ENCODE measurements around the gene DPP7.

Gene DPP7

DNA sequence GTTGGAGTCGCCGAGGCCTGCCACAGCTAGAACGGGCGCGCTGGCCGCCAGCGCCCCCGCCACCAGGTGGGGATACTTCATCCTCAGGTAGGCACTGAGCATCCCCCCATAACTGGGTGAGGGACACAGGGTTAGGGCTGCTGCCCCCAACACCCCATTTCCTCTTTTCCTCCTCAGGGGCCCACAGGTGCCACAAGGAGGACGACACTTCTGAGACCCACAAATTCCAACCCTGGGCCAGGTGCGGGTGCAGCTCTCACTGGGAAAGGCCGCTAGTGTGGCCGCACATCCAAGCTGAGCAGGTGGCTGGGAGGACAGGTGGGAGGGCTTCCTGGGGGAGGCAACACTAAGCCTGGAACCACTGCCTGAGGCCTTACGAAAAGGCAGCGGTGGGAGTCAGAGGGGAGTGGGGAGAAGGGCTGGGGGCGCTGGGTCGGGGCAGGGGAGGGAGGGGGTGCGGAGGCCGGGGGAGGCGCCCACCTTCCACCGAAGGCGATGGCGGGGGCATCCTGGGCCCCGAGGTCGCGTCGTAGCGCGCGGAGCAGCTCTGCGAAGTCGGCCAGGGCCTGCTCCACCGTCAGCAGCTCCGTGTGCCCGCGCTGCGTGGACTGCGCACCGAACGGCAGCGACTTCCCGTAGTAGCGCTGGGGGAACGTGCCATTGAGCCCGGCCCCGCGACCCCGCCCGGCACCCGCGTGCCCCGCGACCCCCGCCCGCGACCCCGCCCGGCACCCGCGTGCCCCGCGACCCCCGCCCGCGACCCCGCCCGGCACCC, 961 bp downstream of the DPP7 start:
- DNase-seq (ENCODE audit: insufficient read length, low spot score), result no peak

DNA sequence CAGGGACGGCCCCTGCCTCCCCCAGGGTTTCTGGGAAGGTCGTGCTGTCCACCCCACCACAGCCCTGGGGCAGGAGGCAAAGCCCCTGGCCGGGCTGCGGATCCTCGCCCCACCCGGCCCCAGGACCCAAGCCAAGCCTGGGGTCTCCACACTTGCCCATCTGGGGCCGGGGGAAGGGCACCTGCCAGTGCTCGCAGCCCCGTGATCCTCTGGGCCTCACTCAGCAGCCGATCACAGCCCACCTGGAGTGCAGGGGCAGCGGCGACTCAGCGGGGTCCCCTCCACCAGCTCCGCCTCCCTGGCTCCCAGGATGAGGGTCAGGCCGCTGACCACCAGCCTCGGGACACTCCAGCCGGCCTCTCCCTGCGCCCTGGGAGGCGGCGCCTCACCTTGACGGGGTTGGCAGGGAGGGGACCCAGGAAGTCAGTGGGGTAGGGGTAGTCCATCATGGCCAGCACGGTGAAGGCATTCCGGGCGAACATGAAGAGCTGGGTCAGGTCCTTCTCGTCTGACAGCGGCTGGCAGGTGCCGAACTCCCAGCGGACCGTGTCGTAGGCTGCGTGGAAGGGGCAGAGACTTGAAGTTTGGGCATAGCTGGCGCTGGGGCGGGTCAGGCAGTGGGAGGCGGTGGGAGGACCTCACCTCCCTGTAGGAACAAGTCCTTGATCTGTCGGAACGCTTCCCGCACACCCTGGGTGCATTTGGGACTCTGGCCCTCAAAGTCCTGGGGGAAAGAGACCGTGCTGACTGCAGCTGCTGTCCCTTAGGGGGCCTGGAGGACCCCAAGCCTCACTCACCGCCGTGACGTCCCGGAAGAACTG, 1.8 kb downstream of the DPP7 start:
- DNase-seq (ENCODE audit: insufficient read length, low spot score), result no peak
- no peak for FAIRE-seq

More for the DNA sequence above, 961 bp downstream of the DPP7 start:
- FAIRE-seq, result no peak

DNA sequence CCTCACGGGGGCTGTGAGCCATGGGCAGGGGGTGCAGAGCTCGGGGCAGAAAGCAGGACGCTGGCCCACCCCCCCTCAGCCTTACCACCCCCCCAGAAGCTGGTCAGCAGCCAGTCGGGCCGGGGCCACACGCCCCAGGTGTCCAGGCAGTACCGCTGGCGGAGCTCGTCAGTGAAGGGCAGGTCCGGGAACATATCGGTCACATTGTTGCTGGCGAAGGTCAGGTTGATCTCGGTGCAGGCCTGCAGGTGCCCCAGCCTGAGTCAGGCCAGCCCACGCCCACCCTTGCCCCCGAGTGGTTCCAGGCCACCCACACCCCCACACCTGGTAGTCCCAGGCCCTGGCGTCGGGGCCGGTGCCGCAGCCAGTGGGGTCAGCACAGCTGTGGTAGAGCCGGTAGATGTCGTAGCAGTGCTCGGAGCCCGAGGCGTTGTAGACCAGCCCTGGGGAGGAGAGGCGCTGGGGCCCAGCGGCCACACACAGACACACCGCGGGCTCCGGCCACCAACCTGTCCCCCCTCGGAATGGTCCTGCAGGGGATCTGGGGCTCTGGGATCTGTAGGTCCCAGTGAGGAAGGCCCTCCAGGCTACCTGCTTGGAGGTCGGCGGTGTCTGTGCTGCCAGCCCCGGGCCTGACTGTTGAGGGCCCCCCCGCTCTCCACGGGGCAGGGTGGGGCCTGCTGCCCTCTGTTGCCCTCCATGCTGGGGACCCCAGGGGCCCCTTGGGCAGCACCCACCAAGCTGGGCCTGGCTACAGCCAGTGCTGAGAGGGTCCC, 2.6 kb downstream of the DPP7 start:
- DNase-seq (ENCODE audit: insufficient read length, low spot score), result no peak
- FAIRE-seq, result no peak

DNA sequence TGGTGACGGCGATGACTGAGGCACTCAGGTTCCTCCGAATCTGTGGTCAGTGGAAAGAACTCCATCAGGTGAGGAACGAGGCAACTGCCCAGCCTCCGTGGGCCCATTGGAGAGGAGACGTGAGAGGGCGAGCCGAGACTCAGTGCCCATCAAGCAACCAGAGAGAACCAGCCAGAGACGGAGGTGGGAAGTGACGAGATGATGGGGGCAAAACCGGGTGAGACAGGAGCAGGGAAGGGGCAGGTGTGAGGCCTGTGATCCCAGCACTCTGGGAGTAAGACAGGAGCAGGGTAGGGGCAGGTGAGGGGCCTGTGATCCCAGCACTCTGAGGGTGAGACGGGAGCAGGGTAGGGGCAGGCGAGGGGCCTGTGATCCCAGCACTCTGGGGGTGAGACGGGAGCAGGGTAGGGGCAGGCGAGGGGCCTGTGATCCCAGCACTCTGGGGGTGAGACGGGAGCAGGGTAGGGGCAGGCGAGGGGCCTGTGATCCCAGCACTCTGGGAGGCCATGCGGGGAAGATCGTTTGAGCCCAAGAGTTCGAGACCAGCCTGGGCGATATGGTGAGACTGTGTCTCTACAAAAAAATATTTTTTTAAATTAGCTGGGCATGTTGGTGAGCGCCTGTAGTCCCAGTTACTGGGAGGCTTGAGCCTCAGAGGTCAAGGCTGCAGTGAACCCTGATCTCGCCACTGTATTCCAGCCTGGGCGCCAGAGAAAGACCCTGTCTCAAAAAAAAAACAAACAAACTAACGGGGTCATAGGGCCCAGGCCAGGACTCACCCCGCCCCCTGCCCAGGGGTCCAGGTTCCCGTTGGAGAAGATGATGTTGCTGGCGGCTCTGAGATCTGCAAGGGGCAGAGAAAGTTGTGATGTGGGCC, 3.4 kb downstream of the DPP7 start:
- FAIRE-seq, result no peak

DNA sequence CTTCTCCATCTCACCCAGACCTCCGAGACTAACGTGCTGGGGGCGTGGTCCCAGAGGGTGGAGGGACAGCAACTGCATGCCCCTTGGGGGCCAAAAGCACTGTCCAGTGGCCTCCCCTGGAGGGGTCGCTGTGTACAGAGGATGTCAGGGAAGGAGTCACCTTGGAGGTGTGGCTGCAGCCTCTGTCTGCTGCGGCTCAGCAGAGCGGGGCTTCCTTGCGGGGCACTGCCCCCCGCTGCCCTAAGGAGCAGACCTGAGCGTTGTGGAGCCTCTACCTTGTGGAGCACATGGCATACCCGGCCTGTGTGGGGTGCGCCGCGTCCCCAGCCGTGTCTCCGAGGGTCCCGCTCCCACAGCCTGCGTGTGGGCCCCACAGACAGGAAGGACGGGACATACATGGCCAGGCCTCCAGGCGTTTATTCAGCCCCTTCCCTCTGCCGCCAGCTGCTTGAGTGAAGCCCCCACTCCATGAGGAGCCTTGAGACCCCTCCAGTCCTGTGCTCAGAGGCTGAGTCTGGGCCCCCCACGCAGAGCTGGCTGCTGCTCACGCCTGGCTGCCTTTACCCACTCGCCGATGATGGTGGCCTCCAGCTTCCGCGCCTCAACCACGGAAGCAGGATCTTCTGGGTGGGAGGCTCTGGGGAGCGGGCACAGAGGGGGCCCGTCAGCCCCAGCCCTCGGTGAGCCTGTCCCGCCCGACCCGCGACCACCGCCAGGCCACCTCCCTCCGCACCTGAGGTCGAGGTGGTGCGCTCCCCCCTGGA, 4.2 kb downstream of the DPP7 start:
- DNase-seq (ENCODE audit: insufficient read length, low spot score) (no peak), FAIRE-seq (no peak)

More for the DNA sequence above, 3.4 kb downstream of the DPP7 start:
- DNase-seq (ENCODE audit: insufficient read length, low spot score), result no peak

DNA sequence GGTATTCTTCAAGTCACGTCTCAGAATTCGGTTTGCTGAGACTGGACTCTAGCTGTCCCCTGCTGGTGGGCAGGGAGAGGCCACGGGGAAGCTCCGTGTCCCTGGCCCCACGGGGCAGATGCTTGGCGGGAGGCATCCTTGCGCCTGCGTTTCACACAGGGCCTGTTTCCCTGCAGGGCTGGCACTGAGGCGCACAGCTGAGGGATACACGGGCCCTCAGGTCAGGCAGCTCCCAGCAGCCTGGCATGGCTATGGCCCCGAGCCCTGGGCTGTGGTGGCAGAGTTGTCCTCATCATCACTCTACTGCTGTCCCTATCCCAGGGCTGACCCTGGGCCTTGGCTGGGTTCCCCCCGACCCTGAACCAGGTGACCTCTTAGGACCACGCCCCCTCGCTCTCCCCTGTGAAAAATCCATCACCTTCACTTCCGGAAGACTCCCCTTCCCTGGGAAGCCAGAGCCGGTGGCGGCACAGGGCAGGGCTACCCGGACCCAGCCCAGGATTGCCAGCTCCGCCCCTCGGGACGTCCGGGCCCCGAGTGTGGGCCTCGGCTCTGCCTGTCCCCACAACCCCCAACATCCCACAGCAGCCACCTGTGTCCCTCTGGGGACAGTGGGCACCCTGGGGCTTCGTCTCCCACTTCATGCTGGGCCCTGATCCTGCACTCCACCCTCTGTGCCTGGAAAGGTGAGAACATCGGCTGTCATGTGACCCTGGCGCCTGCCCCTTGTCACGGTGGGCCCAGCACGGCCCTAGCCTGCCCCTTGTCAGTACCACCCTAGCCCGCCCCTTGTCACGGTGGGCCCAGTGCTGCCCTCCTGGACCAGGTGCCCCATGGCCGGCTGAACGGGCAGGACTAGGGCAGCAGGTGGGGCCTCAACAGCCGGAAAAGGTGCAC, 5.0 kb downstream of the DPP7 start:
- DNase-seq (ENCODE audit: insufficient read length, low spot score), result no peak
- no peak for FAIRE-seq

DNA sequence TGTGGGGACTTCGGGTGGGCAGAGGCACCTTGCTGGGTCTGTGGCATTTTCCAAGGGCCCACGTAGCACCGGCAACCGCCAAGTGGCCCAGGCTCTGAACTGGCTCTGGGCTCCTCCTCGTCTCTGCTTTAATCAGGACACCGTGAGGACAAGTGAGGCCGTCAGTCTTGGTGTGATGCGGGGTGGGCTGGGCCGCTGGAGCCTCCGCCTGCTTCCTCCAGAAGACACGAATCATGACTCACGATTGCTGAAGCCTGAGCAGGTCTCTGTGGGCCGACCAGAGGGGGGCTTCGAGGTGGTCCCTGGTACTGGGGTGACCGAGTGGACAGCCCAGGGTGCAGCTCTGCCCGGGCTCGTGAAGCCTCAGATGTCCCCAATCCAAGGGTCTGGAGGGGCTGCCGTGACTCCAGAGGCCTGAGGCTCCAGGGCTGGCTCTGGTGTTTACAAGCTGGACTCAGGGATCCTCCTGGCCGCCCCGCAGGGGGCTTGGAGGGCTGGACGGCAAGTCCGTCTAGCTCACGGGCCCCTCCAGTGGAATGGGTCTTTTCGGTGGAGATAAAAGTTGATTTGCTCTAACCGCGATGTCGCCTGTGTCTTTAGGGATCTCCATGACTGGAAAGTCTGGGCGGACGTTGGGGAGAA, 5.8 kb downstream of the DPP7 start:
- FAIRE-seq (no peak), DNase-seq (ENCODE audit: insufficient read length, low spot score) (no peak)

DNA sequence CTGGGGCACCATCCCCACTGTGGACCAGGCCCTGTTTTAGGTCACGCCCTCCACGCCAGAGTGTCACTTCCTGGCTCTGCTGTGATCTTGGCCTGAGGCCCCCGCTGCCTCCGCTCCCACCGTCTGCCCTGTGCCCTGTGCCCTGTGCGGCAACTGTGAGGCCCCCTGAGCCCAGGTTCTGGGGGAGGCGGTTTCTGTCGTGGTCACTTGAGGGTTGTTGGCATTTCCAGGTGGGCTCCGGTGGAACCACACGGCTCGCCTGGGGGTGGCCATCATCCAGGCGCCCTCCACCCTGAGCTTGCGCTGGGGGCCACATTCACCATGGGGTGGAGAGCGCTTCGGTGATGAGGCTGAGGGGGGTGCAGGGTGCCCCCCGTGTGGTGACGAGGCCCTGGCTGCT, 6.6 kb downstream of the DPP7 start:
- FAIRE-seq, result no peak
- DNase-seq (ENCODE audit: insufficient read length, low spot score), result no peak

DNA sequence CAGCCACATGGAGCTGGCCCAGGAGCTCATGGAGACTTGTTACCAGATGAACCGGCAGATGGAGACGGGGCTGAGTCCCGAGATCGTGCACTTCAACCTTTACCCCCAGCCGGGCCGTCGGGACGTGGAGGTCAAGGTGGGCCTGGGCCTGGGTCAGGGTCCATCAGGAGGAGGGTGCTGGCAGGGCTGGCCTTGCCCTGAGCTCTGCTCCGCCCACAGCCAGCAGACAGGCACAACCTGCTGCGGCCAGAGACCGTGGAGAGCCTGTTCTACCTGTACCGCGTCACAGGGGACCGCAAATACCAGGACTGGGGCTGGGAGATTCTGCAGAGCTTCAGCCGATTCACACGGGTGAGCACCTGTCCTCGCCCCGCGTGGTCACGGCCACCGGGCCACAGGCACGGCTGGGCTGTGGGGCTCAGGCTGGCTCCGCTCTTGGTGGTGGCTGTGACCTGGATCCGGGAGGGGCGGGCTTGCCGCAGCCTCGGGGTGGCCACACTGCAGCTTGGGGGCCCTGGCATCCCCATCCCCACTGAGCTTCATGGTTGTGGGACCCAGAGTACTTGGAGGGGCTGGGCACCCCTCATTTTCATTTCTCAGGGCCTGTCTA, 7.1 kb downstream of the DPP7 start:
- DNase-seq (ENCODE audit: insufficient read length, low spot score) (no peak), FAIRE-seq (no peak)

DNA sequence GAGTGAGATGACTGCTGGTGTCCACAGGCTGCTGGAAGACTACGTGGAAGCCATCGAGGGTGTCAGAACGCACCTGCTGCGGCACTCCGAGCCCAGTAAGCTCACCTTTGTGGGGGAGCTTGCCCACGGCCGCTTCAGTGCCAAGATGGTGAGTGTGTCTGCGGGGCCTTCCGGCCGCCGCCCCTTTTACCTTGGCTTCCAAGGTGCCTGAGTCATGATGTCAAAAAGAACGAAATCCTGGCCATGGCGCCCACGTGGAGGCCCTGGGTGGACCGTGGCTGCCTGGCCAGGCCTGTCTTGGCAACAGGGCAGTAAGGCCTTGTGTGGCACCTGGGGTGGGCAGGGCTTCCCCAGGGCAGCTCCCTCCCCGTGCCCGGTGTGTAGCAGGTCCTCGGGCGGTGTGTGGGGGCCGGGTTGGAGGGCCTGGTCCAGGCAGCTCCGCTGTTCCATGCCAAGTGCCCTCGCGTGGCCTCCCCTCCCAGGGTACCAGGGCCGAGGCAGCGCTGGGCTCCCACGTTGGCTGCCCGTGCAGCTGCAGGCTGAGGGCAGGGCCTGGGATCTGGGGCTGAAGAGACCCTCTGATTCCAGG, 7.8 kb downstream of the DPP7 start:
- no peak for FAIRE-seq
- no peak for DNase-seq (ENCODE audit: insufficient read length, low spot score)

DNA sequence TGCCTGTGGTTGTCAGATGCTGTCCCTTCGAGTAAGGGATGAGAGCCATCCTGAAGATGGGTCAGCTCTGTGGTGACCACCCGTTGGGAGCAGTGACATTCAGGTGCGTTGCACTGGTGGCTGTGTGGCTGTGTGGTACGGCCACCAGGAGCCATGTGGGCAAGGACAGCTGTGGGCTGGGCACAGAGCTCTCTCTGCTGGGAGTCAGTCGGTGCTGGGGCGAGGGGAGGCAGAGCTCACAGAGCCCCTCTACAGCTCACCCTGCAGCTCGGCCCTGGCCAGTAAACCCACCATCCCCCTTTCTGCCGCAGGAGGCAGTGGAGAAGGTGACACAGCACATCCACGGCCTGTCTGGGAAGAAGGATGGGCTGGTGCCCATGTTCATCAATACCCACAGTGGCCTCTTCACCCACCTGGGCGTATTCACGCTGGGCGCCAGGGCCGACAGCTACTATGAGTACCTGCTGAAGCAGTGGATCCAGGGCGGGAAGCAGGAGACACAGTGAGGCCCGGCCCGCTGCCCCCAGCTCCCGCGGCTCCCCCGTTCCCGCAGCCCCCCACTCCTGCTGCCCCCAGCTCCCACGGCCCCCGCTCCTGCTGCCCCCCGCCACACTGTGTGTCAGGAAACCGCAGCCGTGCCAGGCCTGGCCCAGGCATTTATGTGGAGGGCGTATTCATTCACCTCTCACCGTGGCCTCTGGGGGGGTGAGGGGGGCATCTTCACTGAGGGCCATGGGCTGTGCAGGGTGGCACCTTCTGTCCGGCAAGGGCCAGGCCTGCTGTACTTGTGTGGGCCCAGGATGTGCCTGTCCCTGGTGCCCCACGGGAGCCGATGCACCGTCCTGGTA, 8.5 kb downstream of the DPP7 start:
- DNase-seq (ENCODE audit: insufficient read length, low spot score) (no peak), FAIRE-seq (no peak)

DNA sequence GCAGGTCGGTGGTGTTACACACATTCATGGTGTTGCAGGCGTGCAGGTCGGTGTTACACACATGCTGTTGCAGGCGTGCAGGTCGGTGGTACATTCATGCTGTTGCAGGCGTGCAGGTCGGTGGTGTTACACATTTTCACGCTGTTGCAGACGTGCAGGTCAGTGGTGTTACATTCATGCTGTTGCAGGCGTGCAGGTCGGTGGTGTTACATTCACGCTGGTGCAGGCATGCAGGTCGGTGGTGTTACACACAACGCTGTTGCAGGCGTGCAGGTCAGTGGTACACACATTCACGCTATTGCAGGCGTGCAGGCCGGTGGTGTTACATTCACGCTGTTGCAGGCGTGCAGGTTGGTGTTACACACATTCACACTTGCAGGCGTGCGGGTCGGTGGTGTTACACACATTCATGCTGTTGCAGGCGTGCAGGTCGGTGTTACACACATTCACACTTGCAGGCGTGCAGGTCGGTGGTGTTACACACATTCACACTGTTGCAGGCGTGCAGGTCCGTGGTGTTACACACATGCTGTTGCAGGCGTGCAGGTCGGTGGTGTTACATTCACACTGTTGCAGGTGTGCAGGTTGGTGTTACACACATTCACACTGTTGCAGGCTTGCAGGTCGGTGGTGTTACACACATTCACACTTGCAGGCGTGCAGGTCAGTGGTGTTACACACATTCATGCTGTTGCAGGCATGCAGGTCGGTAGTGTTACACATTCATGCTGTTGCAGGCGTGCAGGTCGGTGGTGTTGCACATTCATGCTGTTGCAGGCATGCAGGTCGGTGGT, 11.1 kb downstream of the DPP7 start:
- DNase-seq (ENCODE audit: insufficient read length, low spot score) (no peak), FAIRE-seq (no peak)

DNA sequence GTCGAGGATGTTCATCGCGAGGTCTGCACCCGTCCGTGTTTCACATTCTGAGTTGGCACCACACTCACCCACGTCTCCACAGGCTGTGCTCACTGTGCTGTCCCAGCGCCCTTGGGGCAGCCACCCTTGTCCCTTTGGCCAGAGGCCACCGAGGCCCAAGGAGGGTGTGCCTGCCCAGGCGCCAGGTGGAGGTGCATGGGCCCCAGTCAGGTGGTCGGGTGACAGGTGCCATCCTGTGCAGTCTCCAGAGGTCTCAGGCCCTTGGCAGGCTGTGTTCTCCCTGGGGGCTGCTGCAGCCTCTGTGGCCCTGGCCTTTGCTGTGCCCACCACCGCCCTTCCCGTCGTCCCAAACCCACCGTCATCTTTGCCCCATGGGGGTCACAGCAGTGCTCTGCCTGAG, 15.3 kb downstream of the DPP7 start:
- FAIRE-seq (no peak), DNase-seq (ENCODE audit: insufficient read length, low spot score) (no peak)

DNA sequence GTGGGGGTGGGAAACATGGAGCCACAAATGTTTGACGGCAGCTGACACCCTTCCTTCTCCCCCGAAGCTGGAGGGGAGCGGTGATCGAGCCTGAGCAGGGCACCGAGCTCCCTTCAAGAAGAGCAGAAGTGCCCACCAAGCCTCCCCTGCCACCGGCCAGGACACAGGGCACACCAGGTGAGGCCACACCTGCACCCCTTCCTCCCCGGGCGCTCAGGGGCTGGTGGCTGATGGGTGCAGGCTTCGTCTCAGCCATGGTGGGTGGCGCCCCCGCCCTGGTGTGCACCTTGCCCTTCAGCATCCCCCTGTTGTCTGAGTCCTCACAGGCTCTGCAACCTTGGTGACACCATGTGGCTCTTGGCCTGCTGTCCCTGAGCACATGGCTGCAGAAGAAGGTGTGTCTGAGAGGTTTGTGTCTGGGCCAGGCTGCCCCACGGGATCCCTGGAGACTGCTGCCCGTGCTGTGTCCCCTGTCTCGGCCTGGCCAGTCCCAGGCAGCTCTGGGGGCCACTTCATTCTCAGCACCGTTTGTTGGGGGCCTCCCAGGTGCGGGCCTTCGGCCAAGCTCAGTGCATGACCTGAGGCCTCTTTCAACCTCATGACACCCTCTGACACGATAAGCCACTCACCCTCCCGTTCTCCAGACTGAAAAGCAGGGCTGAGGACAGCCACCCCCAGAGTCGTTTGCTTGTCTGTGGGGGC, 16.6 kb downstream of the DPP7 start:
- no peak for DNase-seq (ENCODE audit: insufficient read length, low spot score)
- FAIRE-seq, result no peak

Measured in HTR-8/SVneo (cell line).